Measurements from ENCODE around the gene GLCCI1.
"Not testable (repeated sequence)": the region's sequence is repeated elsewhere in the genome, so short reads cannot be mapped to it uniquely, and the experiment has no call there.

The GLCCI1 gene

GRCh38 chr7:7990441-7990761 is 21.8 kb downstream of the GLCCI1 start:
- DNase-seq: no peak

- no peak for DNase-seq
Measured at GRCh38 chr7:7992506-7992905, 23.9 kb downstream of the GLCCI1 start.

- not testable (repeated sequence) for DNase-seq
Measured at GRCh38 chr7:7995348-7995747, 26.8 kb downstream of the GLCCI1 start.

- DNase-seq: no peak
Measured at GRCh38 chr7:7996568-7996967, 28.0 kb downstream of the GLCCI1 start.

- DNase-seq: no peak
Measured at GRCh38 chr7:8000315-8000941, 31.8 kb downstream of the GLCCI1 start.

- no peak for DNase-seq
Measured at GRCh38 chr7:8003077-8003476, 34.5 kb downstream of the GLCCI1 start.

GRCh38 chr7:8005279-8005678 is 36.7 kb downstream of the GLCCI1 start:
- no peak for DNase-seq

GRCh38 chr7:8014399-8014798 is 45.8 kb downstream of the GLCCI1 start:
- no peak for DNase-seq

GRCh38 chr7:8015100-8015745 is 46.6 kb downstream of the GLCCI1 start:
- DNase-seq: peak; percentile 67

- DNase-seq: no peak
Measured at GRCh38 chr7:8015746-8016120, 47.1 kb downstream of the GLCCI1 start.

- no peak for DNase-seq
Measured at GRCh38 chr7:8017423-8017822, 48.8 kb downstream of the GLCCI1 start.

- no peak for DNase-seq
Measured at GRCh38 chr7:8018961-8019360, 50.4 kb downstream of the GLCCI1 start.

- no peak for DNase-seq
Measured at GRCh38 chr7:8022628-8023027, 54.0 kb downstream of the GLCCI1 start.

- DNase-seq: no peak
Measured at GRCh38 chr7:8035192-8035591, 66.6 kb downstream of the GLCCI1 start.

- DNase-seq: peak; percentile 70
Measured at GRCh38 chr7:8035647-8036518, 67.3 kb downstream of the GLCCI1 start.

- DNase-seq: no peak
Measured at GRCh38 chr7:8037151-8037550, 68.6 kb downstream of the GLCCI1 start.

- no peak for DNase-seq
Measured at GRCh38 chr7:8040768-8041369, 72.3 kb downstream of the GLCCI1 start.

- DNase-seq: no peak
Measured at GRCh38 chr7:8042796-8043535, 74.4 kb downstream of the GLCCI1 start.

- no peak for DNase-seq
Measured at GRCh38 chr7:8044761-8045430, 76.3 kb downstream of the GLCCI1 start.

GRCh38 chr7:8048067-8048466 is 79.5 kb downstream of the GLCCI1 start:
- DNase-seq: not testable (repeated sequence)

GRCh38 chr7:8051373-8051772 is 82.8 kb downstream of the GLCCI1 start:
- no peak for DNase-seq

- no peak for DNase-seq
Measured at GRCh38 chr7:8051998-8052397, 83.4 kb downstream of the GLCCI1 start.
